Measurements from ENCODE around the gene PHC3. TPM values are rescaled to one million over a fixed set of nuclear protein-coding genes. Genes with fewer than 3 reads are reported as not detected.
A peak's percentile ranks its signal among the peaks of the same experiment; 100 is the strongest.

The PHC3 gene
- polyA plus RNA-seq, 1 donor from 2014 or later = 18.6 TPM

DNA sequence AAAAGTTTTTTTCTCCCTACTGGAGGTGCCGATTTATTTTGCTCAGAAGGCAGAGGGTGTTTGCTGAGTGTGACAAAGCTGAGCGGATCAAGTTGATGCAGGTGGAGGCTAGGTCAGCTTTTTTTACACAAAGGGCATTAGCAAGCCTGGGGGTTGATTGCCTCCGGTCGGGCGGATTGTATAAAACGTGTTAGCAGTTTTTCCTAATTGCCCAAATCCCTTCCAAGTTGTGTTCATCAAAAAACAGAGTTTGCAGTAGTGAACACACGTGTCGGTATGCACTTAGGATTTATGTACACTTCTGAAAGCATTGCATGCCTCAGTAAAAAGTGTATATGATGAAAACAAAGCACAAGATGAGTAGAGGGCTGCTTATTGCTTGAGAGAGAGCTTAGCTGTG is 141.1 kb downstream of the PHC3 start:
- Histone ChIP-seq H3K27ac (ENCODE audit: low read length) (no peak overlapping the region), H3K79me2 (replicated peaks; ENCODE audit: insufficient read depth, low read length) (no peaks in the 10 kb centered on the region), H3K4me3 (ENCODE audit: low read length) (no peak overlapping the region), H3K9me3 (ENCODE audit: low read length) (no peaks in the 10 kb centered on the region), H3K9ac (ENCODE audit: low read length) (no peak overlapping the region), H3K4me2 (ENCODE audit: low read length) (no peak overlapping the region), H4K20me1 (ENCODE audit: insufficient read depth) (no peaks in the 10 kb centered on the region), H3F3A (ENCODE audit: insufficient read depth, low read length, poor library complexity, severe bottlenecking) (no peaks in the 10 kb centered on the region), H3K9me2 (ENCODE audit: insufficient read depth, low read length) (no peaks in the 10 kb centered on the region), H2AFZ (ENCODE audit: low read depth, low read length) (no peak overlapping the region), H3K36me3 (ENCODE audit: insufficient read depth, low read length) (no peaks in the 10 kb centered on the region), H3K27me3 (ENCODE audit: insufficient read depth, low read depth, low read length) (peaks cover 38% of the 10 kb centered on the region)
- TF ChIP-seq EP300 (conservative IDR thresholded peaks at IDR 0.05; ENCODE audit: poor library complexity, severe bottlenecking) (no peak), CTCF (IDR thresholded peaks at IDR 0.05; ENCODE audit: poor library complexity, severe bottlenecking) (no peak), MXI1 (conservative IDR thresholded peaks at IDR 0.05; ENCODE audit: poor library complexity, severe bottlenecking) (no peak), POLR2AphosphoS5 (IDR thresholded peaks at IDR 0.05) (no peak), RAD21 (conservative IDR thresholded peaks at IDR 0.05) (no peak), SMC3 (conservative IDR thresholded peaks at IDR 0.05; ENCODE audit: poor library complexity) (no peak), EZH2 (IDR thresholded peaks at IDR 0.05; ENCODE audit: borderline replicate concordance, insufficient read depth, low read length, poor library complexity, severe bottlenecking) (no peak), TAF1 (IDR thresholded peaks at IDR 0.05; ENCODE audit: low read depth) (no peak)
- TF ChIP-seq, protein P1, sequence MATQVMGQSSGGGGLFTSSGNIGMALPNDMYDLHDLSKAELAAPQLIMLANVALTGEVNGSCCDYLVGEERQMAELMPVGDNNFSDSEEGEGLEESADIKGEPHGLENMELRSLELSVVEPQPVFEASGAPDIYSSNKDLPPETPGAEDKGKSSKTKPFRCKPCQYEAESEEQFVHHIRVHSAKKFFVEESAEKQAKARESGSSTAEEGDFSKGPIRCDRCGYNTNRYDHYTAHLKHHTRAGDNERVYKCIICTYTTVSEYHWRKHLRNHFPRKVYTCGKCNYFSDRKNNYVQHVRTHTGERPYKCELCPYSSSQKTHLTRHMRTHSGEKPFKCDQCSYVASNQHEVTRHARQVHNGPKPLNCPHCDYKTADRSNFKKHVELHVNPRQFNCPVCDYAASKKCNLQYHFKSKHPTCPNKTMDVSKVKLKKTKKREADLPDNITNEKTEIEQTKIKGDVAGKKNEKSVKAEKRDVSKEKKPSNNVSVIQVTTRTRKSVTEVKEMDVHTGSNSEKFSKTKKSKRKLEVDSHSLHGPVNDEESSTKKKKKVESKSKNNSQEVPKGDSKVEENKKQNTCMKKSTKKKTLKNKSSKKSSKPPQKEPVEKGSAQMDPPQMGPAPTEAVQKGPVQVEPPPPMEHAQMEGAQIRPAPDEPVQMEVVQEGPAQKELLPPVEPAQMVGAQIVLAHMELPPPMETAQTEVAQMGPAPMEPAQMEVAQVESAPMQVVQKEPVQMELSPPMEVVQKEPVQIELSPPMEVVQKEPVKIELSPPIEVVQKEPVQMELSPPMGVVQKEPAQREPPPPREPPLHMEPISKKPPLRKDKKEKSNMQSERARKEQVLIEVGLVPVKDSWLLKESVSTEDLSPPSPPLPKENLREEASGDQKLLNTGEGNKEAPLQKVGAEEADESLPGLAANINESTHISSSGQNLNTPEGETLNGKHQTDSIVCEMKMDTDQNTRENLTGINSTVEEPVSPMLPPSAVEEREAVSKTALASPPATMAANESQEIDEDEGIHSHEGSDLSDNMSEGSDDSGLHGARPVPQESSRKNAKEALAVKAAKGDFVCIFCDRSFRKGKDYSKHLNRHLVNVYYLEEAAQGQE (IDR thresholded peaks at IDR 0.05; ENCODE audit: borderline replicate concordance) = no peak

- Histone ChIP-seq H3F3A (ENCODE audit: insufficient read depth, low read length, poor library complexity, severe bottlenecking) (no peaks in the 10 kb centered on the region), H3K27me3 (ENCODE audit: insufficient read depth, low read depth, low read length) (peaks cover 38% of the 10 kb centered on the region), H3K27ac (ENCODE audit: low read length) (no peak overlapping the region), H3K36me3 (ENCODE audit: insufficient read depth, low read length) (no peaks in the 10 kb centered on the region), H4K20me1 (ENCODE audit: insufficient read depth) (no peaks in the 10 kb centered on the region), H3K9me3 (ENCODE audit: low read length) (no peaks in the 10 kb centered on the region), H3K9me2 (ENCODE audit: insufficient read depth, low read length) (no peaks in the 10 kb centered on the region), H3K4me2 (ENCODE audit: low read length) (peak overlapping the region; percentile 35), H2AFZ (ENCODE audit: low read depth, low read length) (peak overlapping the region; percentile 33), H3K9ac (ENCODE audit: low read length) (peak overlapping the region; percentile 39), H3K79me2 (replicated peaks; ENCODE audit: insufficient read depth, low read length) (no peaks in the 10 kb centered on the region), H3K4me3 (ENCODE audit: low read length) (peak overlapping the region; percentile 72)
- TF ChIP-seq, protein P1 (IDR thresholded peaks at IDR 0.05; ENCODE audit: borderline replicate concordance) = no peak
These were observed 143.0 kb downstream of the PHC3 start for GRCh38 chr3:170038434-170039110.

Small RNAs within 50 kb of the gene (small RNA-seq; reads per million reads assigned to genes)
- gene RNU4-38P (0 to 0.08 (median 0) reads per million in 3 experiments), gene RNU6-315P (0 reads per million in 3 experiments)

Other genes with a start within 250 kb of the PHC3 start
- gene SEC62, start 214.9 kb downstream of the PHC3 start, polyA plus RNA-seq = 41.1 and 41.9 TPM in 2 replicates
- 2.9 and 4.0 TPM in 2 replicates for gene GPR160, start 143.7 kb downstream of the PHC3 start, polyA plus RNA-seq
- 70.8 and 103 TPM in 2 replicates for gene PRKCI, start 40.7 kb upstream of the PHC3 start, polyA plus RNA-seq
- gene SKIL, start 176.0 kb upstream of the PHC3 start, polyA plus RNA-seq = 32.6 and 36.9 TPM in 2 replicates
- gene CLDN11, start 237.1 kb upstream of the PHC3 start, polyA plus RNA-seq = 0.98 TPM in 1 of 2 replicates, not detected in the other

All from neural cell (in vitro differentiated cells).